ENCODE measurements around the gene FRAS1. TPM values are rescaled to one million over a fixed set of nuclear protein-coding genes. Genes with fewer than 3 reads are reported as not detected.

The FRAS1 gene
- total RNA-seq, 1 experiment from 2014 or later, result 3.4 TPM

GRCh38 chr4:78217557-78217956 is 160.4 kb downstream of the FRAS1 start:
- ATAC-seq (no peak), DNase-seq (no peak)
- ChIA-PET CTCF (no interaction called here), POLR2A (ENCODE audit: unreplicated experiment) (no interaction called here)
- H3K4me1 ChIP-seq (ENCODE audit: insufficient read depth, low read length), result no peaks in the 10 kb centered on the region
- no peaks in the 10 kb centered on the region for H3K27me3 ChIP-seq (ENCODE audit: low read length)
- H3F3A ChIP-seq (ENCODE audit: low read length, unreplicated experiment), result no peaks in the 10 kb centered on the region
- H2AFZ ChIP-seq (ENCODE audit: low read length), result no peak overlapping the region
- no peaks in the 10 kb centered on the region for H3K79me2 ChIP-seq (ENCODE audit: low read length)
- no peaks in the 10 kb centered on the region for H3K9me2 ChIP-seq (replicated peaks; ENCODE audit: low read length)
- no peaks in the 10 kb centered on the region for H3K9me3 ChIP-seq (ENCODE audit: low read length)
- intact Hi-C loops (cut with micrococcal nuclease), result no loop called here
- TF ChIP-seq, protein P1, sequence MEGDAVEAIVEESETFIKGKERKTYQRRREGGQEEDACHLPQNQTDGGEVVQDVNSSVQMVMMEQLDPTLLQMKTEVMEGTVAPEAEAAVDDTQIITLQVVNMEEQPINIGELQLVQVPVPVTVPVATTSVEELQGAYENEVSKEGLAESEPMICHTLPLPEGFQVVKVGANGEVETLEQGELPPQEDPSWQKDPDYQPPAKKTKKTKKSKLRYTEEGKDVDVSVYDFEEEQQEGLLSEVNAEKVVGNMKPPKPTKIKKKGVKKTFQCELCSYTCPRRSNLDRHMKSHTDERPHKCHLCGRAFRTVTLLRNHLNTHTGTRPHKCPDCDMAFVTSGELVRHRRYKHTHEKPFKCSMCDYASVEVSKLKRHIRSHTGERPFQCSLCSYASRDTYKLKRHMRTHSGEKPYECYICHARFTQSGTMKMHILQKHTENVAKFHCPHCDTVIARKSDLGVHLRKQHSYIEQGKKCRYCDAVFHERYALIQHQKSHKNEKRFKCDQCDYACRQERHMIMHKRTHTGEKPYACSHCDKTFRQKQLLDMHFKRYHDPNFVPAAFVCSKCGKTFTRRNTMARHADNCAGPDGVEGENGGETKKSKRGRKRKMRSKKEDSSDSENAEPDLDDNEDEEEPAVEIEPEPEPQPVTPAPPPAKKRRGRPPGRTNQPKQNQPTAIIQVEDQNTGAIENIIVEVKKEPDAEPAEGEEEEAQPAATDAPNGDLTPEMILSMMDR (conservative IDR thresholded peaks at IDR 0.05; ENCODE audit: low read depth, low read length), result no peak
- TF ChIP-seq EZH2 (IDR thresholded peaks at IDR 0.05; ENCODE audit: low read length, unreplicated experiment) (no peak), EZH2phosphoT487 (IDR thresholded peaks at IDR 0.05; ENCODE audit: borderline replicate concordance, low read length) (no peak)
- H3K4me3 ChIP-seq (ENCODE audit: low read length), result no peak overlapping the region
- no peaks in the 10 kb centered on the region for H3K36me3 ChIP-seq (ENCODE audit: low read depth, low read length)
- no TSS peak for BruUV-seq (replicated peaks)
- H3K9ac ChIP-seq (ENCODE audit: low read length), result no peak overlapping the region
- no peak overlapping the region for H3K4me2 ChIP-seq (ENCODE audit: low read length)
- H4K20me1 ChIP-seq (ENCODE audit: low read length), result no peaks in the 10 kb centered on the region
- no peak overlapping the region for H3K27ac ChIP-seq (ENCODE audit: low read length)

DNA sequence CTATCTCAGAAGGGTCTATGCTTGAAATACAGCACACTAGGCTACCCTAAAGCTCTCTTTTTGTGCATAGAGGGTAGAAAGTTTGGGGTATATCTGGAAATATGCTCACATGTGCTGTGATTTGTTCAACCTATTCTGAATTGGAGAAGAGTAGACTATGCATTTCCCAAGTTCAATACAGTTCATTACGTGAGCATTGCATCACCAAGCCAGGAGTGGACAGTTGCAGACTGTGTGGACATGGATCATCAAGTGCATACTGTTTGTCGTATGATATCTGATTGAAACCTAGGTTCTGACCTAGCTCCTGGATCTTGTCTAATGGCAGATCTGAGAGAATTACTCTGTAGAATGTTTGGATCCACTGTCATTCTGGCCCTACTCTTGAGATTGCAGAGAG is 161.1 kb downstream of the FRAS1 start:
- intact Hi-C loops (cut with micrococcal nuclease), result no loop called here
- Histone ChIP-seq H4K20me1 (ENCODE audit: low read length) (no peaks in the 10 kb centered on the region), H3K4me2 (ENCODE audit: low read length) (no peak overlapping the region), H3K4me3 (ENCODE audit: low read length) (no peak overlapping the region), H3K9ac (ENCODE audit: low read length) (no peak overlapping the region), H3K9me3 (ENCODE audit: low read length) (no peaks in the 10 kb centered on the region), H3K27ac (ENCODE audit: low read length) (no peak overlapping the region), H3K79me2 (ENCODE audit: low read length) (no peaks in the 10 kb centered on the region), H3K4me1 (ENCODE audit: insufficient read depth, low read length) (no peaks in the 10 kb centered on the region), H2AFZ (ENCODE audit: low read length) (no peak overlapping the region), H3K27me3 (ENCODE audit: low read length) (no peaks in the 10 kb centered on the region), H3K9me2 (replicated peaks; ENCODE audit: low read length) (no peaks in the 10 kb centered on the region), H3K36me3 (ENCODE audit: low read depth, low read length) (no peaks in the 10 kb centered on the region), H3F3A (ENCODE audit: low read length, unreplicated experiment) (no peaks in the 10 kb centered on the region)
- DNase-seq, result no peak
- POLR2A ChIA-PET (ENCODE audit: unreplicated experiment), result no interaction called here
- BruUV-seq (replicated peaks), result no TSS peak
- TF ChIP-seq EZH2 (IDR thresholded peaks at IDR 0.05; ENCODE audit: low read length, unreplicated experiment) (no peak), EZH2phosphoT487 (IDR thresholded peaks at IDR 0.05; ENCODE audit: borderline replicate concordance, low read length) (no peak)
- TF ChIP-seq, protein P1 (conservative IDR thresholded peaks at IDR 0.05; ENCODE audit: low read depth, low read length), result no peak
- CTCF ChIA-PET, result interaction anchor here (0.7 kb wide), 1 partner anchor 12 kb away, joined by 6 read pairs; no protein-coding TSS in a partner anchor
- no peak for ATAC-seq

DNA sequence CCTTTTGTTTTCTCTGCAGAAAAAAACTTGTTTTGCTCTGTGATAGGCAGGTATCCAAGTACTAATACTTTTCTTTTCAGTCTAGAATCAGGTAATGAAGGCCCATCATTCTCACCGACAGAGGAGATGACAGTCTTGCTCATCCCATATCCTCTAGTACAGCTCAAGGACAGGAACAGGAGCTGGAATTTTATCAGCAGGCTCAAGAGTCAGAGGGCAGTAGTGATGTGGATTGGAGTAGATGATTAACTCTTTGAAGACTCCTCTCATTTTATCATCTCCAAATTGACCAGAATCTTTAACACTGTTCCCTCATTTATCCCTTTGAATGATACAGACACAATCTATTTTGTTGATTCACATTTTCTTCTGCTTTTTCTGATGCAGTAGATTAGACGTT is 162.7 kb downstream of the FRAS1 start:
- no TSS peak for BruUV-seq (replicated peaks)
- H3K36me3 ChIP-seq (ENCODE audit: low read depth, low read length), result no peaks in the 10 kb centered on the region
- H3K4me2 ChIP-seq (ENCODE audit: low read length), result no peak overlapping the region
- ChIA-PET CTCF (no interaction called here), POLR2A (ENCODE audit: unreplicated experiment) (no interaction called here)
- no peak overlapping the region for H3K4me3 ChIP-seq (ENCODE audit: low read length)
- H3K79me2 ChIP-seq (ENCODE audit: low read length), result no peaks in the 10 kb centered on the region
- no peak overlapping the region for H3K27ac ChIP-seq (ENCODE audit: low read length)
- ATAC-seq, result no peak
- no peak overlapping the region for H3K9ac ChIP-seq (ENCODE audit: low read length)
- no peaks in the 10 kb centered on the region for H4K20me1 ChIP-seq (ENCODE audit: low read length)
- no peaks in the 10 kb centered on the region for H3K9me3 ChIP-seq (ENCODE audit: low read length)
- intact Hi-C loops (cut with micrococcal nuclease), result no loop called here
- DNase-seq, result no peak
- H2AFZ ChIP-seq (ENCODE audit: low read length), result no peak overlapping the region
- no peaks in the 10 kb centered on the region for H3K27me3 ChIP-seq (ENCODE audit: low read length)
- no peaks in the 10 kb centered on the region for H3K4me1 ChIP-seq (ENCODE audit: insufficient read depth, low read length)
- no peaks in the 10 kb centered on the region for H3K9me2 ChIP-seq (replicated peaks; ENCODE audit: low read length)
- no peaks in the 10 kb centered on the region for H3F3A ChIP-seq (ENCODE audit: low read length, unreplicated experiment)
- TF ChIP-seq, protein P1 (conservative IDR thresholded peaks at IDR 0.05; ENCODE audit: low read depth, low read length), result no peak
- TF ChIP-seq EZH2phosphoT487 (IDR thresholded peaks at IDR 0.05; ENCODE audit: borderline replicate concordance, low read length) (no peak), EZH2 (IDR thresholded peaks at IDR 0.05; ENCODE audit: low read length, unreplicated experiment) (no peak)

Data from PC-3 (cell line).